GM23338 (cell line): ENCODE data around the gene CLK3.

Experiments
- POLR2AphosphoS5 ChIP-seq: IDR thresholded peaks from 2 replicates; pipeline ENCODE4 v1.6.1; 2016; ENCODE audit warnings: antibody characterized with exemption, low read depth
- TF ChIP-seq, protein P1 (sequence below), 2 experiments: fragments of 200-600 bp in 1 of 2; sonication (generic) in 1 of 2; conservative IDR thresholded peaks; 2 replicates each; pipeline versions ENCODE4 v1.5.1 to v1.6.1; 2016 to 2017; ENCODE audit warnings: antibody characterized with exemption in 2 of 2, low read depth in 2 of 2, mild to moderate bottlenecking in 2 of 2, moderate library complexity in 1 of 2

DNA sequence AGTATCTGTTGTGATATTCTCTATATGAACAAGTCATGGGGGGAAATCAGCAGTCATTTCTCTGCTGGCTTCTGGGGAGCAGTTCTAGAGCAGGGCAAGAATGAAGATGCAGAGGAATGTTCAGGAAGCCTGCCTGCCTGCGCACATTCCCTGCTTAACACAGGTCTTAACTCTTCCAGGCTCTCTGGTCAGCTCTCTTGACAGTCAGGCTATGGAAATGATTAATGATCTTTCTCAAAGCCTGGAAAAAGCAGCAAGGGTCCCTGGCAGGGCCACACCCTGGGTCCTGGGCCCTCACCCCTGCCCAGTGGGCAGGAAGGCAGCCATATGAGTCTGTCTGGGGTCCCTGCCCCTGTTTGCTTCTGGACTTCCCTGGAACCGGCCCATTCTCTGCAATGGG, 31.4 kb upstream of the CLK3 start:
- TF ChIP-seq, protein P1, sequence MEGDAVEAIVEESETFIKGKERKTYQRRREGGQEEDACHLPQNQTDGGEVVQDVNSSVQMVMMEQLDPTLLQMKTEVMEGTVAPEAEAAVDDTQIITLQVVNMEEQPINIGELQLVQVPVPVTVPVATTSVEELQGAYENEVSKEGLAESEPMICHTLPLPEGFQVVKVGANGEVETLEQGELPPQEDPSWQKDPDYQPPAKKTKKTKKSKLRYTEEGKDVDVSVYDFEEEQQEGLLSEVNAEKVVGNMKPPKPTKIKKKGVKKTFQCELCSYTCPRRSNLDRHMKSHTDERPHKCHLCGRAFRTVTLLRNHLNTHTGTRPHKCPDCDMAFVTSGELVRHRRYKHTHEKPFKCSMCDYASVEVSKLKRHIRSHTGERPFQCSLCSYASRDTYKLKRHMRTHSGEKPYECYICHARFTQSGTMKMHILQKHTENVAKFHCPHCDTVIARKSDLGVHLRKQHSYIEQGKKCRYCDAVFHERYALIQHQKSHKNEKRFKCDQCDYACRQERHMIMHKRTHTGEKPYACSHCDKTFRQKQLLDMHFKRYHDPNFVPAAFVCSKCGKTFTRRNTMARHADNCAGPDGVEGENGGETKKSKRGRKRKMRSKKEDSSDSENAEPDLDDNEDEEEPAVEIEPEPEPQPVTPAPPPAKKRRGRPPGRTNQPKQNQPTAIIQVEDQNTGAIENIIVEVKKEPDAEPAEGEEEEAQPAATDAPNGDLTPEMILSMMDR (conservative IDR thresholded peaks at IDR 0.05; ENCODE audit: low read depth in 2 of 2) = no peak
- no peak for TF ChIP-seq POLR2AphosphoS5
